ENCODE data around the gene MAST3. TPM values are rescaled to one million over a fixed set of nuclear protein-coding genes. Genes with fewer than 3 reads are reported as not detected.

The MAST3 gene
- total RNA-seq, 1 experiment from 2014 or later, result 10.4 TPM

DNA sequence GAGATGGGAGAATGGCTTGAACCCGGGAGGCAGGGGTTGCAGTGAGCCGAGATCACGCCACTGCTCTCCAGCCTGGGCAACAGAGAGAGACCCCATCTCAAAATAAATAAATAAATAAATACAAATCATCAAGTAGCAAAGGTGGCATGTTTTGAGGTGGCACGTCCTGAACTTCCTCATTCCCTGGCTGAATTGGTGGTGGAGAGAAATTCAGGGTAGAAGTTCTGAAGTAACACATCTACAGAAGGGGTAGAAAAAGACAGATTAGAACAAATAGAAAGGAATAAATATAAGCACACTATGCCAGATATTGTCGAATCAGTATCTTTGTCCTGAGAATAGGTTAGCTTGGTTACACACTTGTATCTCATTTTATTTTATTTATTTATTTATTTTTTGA lies 82.4 kb downstream of the MAST3 start:
- H3K79me2 ChIP-seq (ENCODE audit: insufficient read depth, low read length), result no peaks in the 10 kb centered on the region
- H3T11ph ChIP-seq (ENCODE audit: low read length), result no peak overlapping the region
- Mint-ChIP-seq H3K27ac (no peak overlapping the region), H3K9me3 (no peaks in the 10 kb centered on the region), H3K4me3 (no peak overlapping the region), H3K4me1 (no peaks in the 10 kb centered on the region), H3K27me3 (ENCODE audit: low read depth) (peaks cover 6% of the 10 kb centered on the region), H3K36me3 (ENCODE audit: insufficient read depth in 1 of 3, low read depth in 3 of 3) (peaks cover 0 to 14% (median 0%) of the 10 kb centered on the region in 3 experiments; a peak in 2 of 7 replicates)
- no peak overlapping the region for H3K4ac ChIP-seq (ENCODE audit: low read depth, low read length)
- H3K4me1 ChIP-seq (ENCODE audit: insufficient read depth, low read length), result no peaks in the 10 kb centered on the region; the same call in 1 of the 2 replicates
- no peak overlapping the region for H2AFZ ChIP-seq (ENCODE audit: low read length)
- no peak overlapping the region for H2BK5ac ChIP-seq (ENCODE audit: insufficient read length, low read length)
- H3K27me3 ChIP-seq (ENCODE audit: insufficient read depth, low read length), result no peaks in the 10 kb centered on the region
- H2BK15ac ChIP-seq (ENCODE audit: low read depth, low read length), result no peak overlapping the region
- no peak overlapping the region for H2AK5ac ChIP-seq (ENCODE audit: insufficient read length, low read length)
- no peak overlapping the region for H3K14ac ChIP-seq (ENCODE audit: insufficient read depth, low read length)
- H3K4me2 ChIP-seq (ENCODE audit: insufficient read depth, insufficient read length, low read length), result no peak overlapping the region
- no peak overlapping the region for H2BK20ac ChIP-seq (ENCODE audit: low read depth, low read length, poor library complexity, severe bottlenecking)
- no CpG with 5 or more reads among the region's 5 CpGs for WGBS (ENCODE audit: extremely low coverage, insufficient read length, low lambda C conversion rate)
- H4K91ac ChIP-seq (ENCODE audit: insufficient read length, low read depth, low read length), result no peak overlapping the region
- H4K8ac ChIP-seq (replicated peaks; ENCODE audit: insufficient read length, low read depth, low read length), result no peak overlapping the region
- no peaks in the 10 kb centered on the region for H4K20me1 ChIP-seq (ENCODE audit: control insufficient read depth, insufficient read depth, insufficient read length)
- no peak overlapping the region for H2BK120ac ChIP-seq (ENCODE audit: low read depth, low read length, poor library complexity, severe bottlenecking)
- no peak overlapping the region for H3K18ac ChIP-seq (ENCODE audit: insufficient read length, low read depth, low read length)
- no peak overlapping the region for H4K5ac ChIP-seq (ENCODE audit: insufficient read length, low read depth, low read length)
- H2BK12ac ChIP-seq (ENCODE audit: insufficient read length, low read depth, low read length), result no peak overlapping the region
- H3K27ac ChIP-seq (ENCODE audit: insufficient read length, low read depth, low read length), result no peak overlapping the region
- no peak overlapping the region for H3K56ac ChIP-seq (ENCODE audit: insufficient read length, low read depth, low read length)
- no peaks in the 10 kb centered on the region for H3K9me3 ChIP-seq (ENCODE audit: control insufficient read depth, low read depth, low read length)
- no peak overlapping the region for H3K9ac ChIP-seq (ENCODE audit: extremely low read depth, insufficient read length, low read length)
- no peaks in the 10 kb centered on the region for H3K79me1 ChIP-seq (ENCODE audit: insufficient read depth, low read depth, low read length, poor library complexity, severe bottlenecking)
- H3K23ac ChIP-seq (ENCODE audit: insufficient read length, low read depth, low read length), result no peak overlapping the region
- no peaks in the 10 kb centered on the region for H3K23me2 ChIP-seq (ENCODE audit: insufficient read length, low read depth, low read length, poor library complexity, severe bottlenecking)
- TF ChIP-seq, protein P1, sequence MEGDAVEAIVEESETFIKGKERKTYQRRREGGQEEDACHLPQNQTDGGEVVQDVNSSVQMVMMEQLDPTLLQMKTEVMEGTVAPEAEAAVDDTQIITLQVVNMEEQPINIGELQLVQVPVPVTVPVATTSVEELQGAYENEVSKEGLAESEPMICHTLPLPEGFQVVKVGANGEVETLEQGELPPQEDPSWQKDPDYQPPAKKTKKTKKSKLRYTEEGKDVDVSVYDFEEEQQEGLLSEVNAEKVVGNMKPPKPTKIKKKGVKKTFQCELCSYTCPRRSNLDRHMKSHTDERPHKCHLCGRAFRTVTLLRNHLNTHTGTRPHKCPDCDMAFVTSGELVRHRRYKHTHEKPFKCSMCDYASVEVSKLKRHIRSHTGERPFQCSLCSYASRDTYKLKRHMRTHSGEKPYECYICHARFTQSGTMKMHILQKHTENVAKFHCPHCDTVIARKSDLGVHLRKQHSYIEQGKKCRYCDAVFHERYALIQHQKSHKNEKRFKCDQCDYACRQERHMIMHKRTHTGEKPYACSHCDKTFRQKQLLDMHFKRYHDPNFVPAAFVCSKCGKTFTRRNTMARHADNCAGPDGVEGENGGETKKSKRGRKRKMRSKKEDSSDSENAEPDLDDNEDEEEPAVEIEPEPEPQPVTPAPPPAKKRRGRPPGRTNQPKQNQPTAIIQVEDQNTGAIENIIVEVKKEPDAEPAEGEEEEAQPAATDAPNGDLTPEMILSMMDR (conservative IDR thresholded peaks at IDR 0.05), result no peak
- no peak for DNase-seq

Measured in H9 (cell line).